CD14-positive monocyte (primary cell): ENCODE data around the gene ASS1. TPM values are rescaled to one million over a fixed set of nuclear protein-coding genes. Genes with fewer than 3 reads are reported as not detected.

Experiments
- DNase-seq, 3 donors: peaks; one replicate each; pipeline ENCODE4 v3.0.0-alpha.2; 2011 to 2022
- H2AFZ ChIP-seq: 2 replicates; pipeline ENCODE4 v1.6.0; 2012; ENCODE audit warnings: mild to moderate bottlenecking, low read depth, low read length, inconsistent platforms; ENCODE audit not compliant: insufficient read depth, poor library complexity, severe bottlenecking
- H3K27ac ChIP-seq, 2 donors: 1 replicate in 1 of 2; 2 replicates in 1 of 2; pipeline ENCODE4 v1.5.1; 2012 to 2013; ENCODE audit warnings: low read length in 2 of 2, control low read depth in 1 of 2, inconsistent platforms in 1 of 2, low read depth in 1 of 2, mild to moderate bottlenecking in 1 of 2
- H3K27me3 ChIP-seq, 2 donors: one replicate each; pipeline versions ENCODE4 v1.6.0 to v1.6.1; 2011 to 2013; ENCODE audit warnings: low read length in 2 of 2; ENCODE audit not compliant: control insufficient read depth in 2 of 2, insufficient read depth in 2 of 2
- H3K36me3 ChIP-seq, 2 donors: replicated peaks in 1 of 2; 1 replicate in 1 of 2; 2 replicates in 1 of 2; pipeline versions ENCODE4 v1.5.1 to v1.6.1; 2012 to 2013; ENCODE audit warnings: low read length in 2 of 2, control low read depth in 1 of 2, inconsistent platforms in 1 of 2, mild to moderate bottlenecking in 1 of 2; ENCODE audit not compliant: insufficient read depth in 2 of 2, control insufficient read depth in 1 of 2
- H3K4me1 ChIP-seq, 2 donors: 1 replicate in 1 of 2; 2 replicates in 1 of 2; pipeline versions ENCODE4 v1.5.1 to v1.6.1; 2012 to 2013; ENCODE audit warnings: low read length in 2 of 2, control low read depth in 1 of 2, inconsistent platforms in 1 of 2, mild to moderate bottlenecking in 1 of 2, moderate library complexity in 1 of 2; ENCODE audit not compliant: insufficient read depth in 2 of 2, control insufficient read depth in 1 of 2
- H3K4me2 ChIP-seq: replicated peaks from 2 replicates; pipeline ENCODE3; 2012; ENCODE audit warnings: low read length, moderate library complexity, mild to moderate bottlenecking; ENCODE audit not compliant: poor library complexity, severe bottlenecking; ENCODE audit errors: extremely low read depth
- H3K4me3 ChIP-seq, 3 experiments: fragments of 200-600 bp in 1 of 3; sonication (generic) in 1 of 3; replicated peaks in 1 of 3; 1 replicate in 2 of 3; 2 replicates in 1 of 3; pipeline ENCODE4 v1.5.1; 2011 to 2013; ENCODE audit warnings: low read length in 3 of 3, mild to moderate bottlenecking in 3 of 3, control low read depth in 2 of 3, low read depth in 2 of 3, inconsistent platforms in 1 of 3, moderate library complexity in 1 of 3
- H3K79me2 ChIP-seq: 2 replicates; pipeline ENCODE4 v1.6.0; 2012; ENCODE audit warnings: mild to moderate bottlenecking, control low read depth, inconsistent platforms, low read length, moderate library complexity; ENCODE audit not compliant: insufficient read depth
- H3K9ac ChIP-seq: 2 replicates; pipeline ENCODE4 v1.6.0; 2017; ENCODE audit warnings: low read length, mild to moderate bottlenecking; ENCODE audit not compliant: insufficient read depth, poor library complexity, severe bottlenecking
- H3K9me3 ChIP-seq, 2 donors: replicated peaks in 1 of 2; 1 replicate in 1 of 2; 2 replicates in 1 of 2; pipeline versions ENCODE4 v1.5.1 to v1.6.1; 2012 to 2013; ENCODE audit warnings: low read length in 2 of 2, control low read depth in 1 of 2; ENCODE audit not compliant: control insufficient read depth in 1 of 2, insufficient read depth in 1 of 2
- H4K20me1 ChIP-seq: 2 replicates; pipeline ENCODE4 v1.6.0; 2012; ENCODE audit warnings: mild to moderate bottlenecking, low read length, control low read depth, moderate library complexity; ENCODE audit not compliant: insufficient read depth
- H3K27ac Mint-ChIP-seq, 7 donors: one replicate each; pipeline ENCODE4 v1.8.0; 2020; ENCODE audit warnings: mild to moderate bottlenecking in 7 of 7, mixed read lengths in 7 of 7, moderate library complexity in 6 of 7, inconsistent platforms in 2 of 7
- H3K27me3 Mint-ChIP-seq, 3 donors: one replicate each; pipeline ENCODE4 v1.8.0; 2021 to 2022; ENCODE audit warnings: low read depth in 3 of 3, mild to moderate bottlenecking in 3 of 3, mixed read lengths in 3 of 3, moderate library complexity in 3 of 3, inconsistent platforms in 1 of 3
- H3K36me3 Mint-ChIP-seq, 2 donors: one replicate each; pipeline ENCODE4 v1.8.0; 2020; ENCODE audit warnings: mixed read lengths in 2 of 2, inconsistent platforms in 1 of 2, mild to moderate bottlenecking in 1 of 2
- H3K4me1 Mint-ChIP-seq: one replicate; pipeline ENCODE4 v1.8.0; 2020; ENCODE audit warnings: mild to moderate bottlenecking, mixed read lengths
- H3K4me3 Mint-ChIP-seq, 2 donors: one replicate each; pipeline ENCODE4 v1.8.0; 2020; ENCODE audit warnings: mild to moderate bottlenecking in 2 of 2, mixed read lengths in 2 of 2, moderate library complexity in 1 of 2
- H3K9me3 Mint-ChIP-seq, 7 donors: one replicate each; pipeline ENCODE4 v1.8.0; 2020 to 2022; ENCODE audit warnings: mixed read lengths in 7 of 7, mild to moderate bottlenecking in 6 of 7, moderate library complexity in 6 of 7, inconsistent platforms in 2 of 7
- CTCF ChIP-seq: fragments of 200-600 bp; IDR thresholded peaks from one replicate; pipeline ENCODE4 v1.8.0; 2022; ENCODE audit warnings: antibody characterized with exemption, mild to moderate bottlenecking
- WGBS: methylation state at CpG from one replicate; pipeline ENCODE4 v1.1.5; 2013; ENCODE audit warnings: missing lambda C conversion rate; ENCODE audit not compliant: insufficient coverage; 5-methylcytosine and 5-hydroxymethylcytosine counted together
- intact Hi-C, 2 donors: fragments of 100-400 bp; cut with micrococcal nuclease; formaldehyde crosslinking; loops; one replicate each; pipeline versions ENCODE4 v1.15.0 to v1.15.1; 2023
- polyA plus RNA-seq, 3 donors: library from polyadenylated mRNA; depleted of rRNA in 1 of 3; unstranded in 2 of 3; stranded (reverse) in 1 of 3; fragments of 300-500 nt in 2 of 3; fragments of >200 nt in 1 of 3; fragmentation: Illumina TruSeq in 2 of 3; gene quantifications; 1 replicate in 2 of 3; 2 replicates in 1 of 3; pipeline ENCODE4 v1.2.3, GENCODE V29; 2012 to 2021

Gene ASS1
- polyA plus RNA-seq, 3 donors, result not detected

GRCh38 chr9:130542457-130543228 is 97.9 kb downstream of the ASS1 start:
- Histone ChIP-seq H3K4me1 (no peaks in the 10 kb centered on the region), H2AFZ (no peak overlapping the region), H3K4me3 (no peak overlapping the region), H4K20me1 (no peaks in the 10 kb centered on the region), H3K4me2 (no peak overlapping the region), H3K27ac (no peak overlapping the region), H3K9me3 (no peaks in the 10 kb centered on the region), H3K79me2 (no peaks in the 10 kb centered on the region), H3K9ac (no peak overlapping the region), H3K27me3 (peaks cover 2 to 21% of the 10 kb centered on the region in 2 donors), H3K36me3 (no peaks in the 10 kb centered on the region)
- intact Hi-C loops, result no loop called here
- Mint-ChIP-seq H3K27me3 (peaks cover 26 to 38% (median 30%) of the 10 kb centered on the region in 3 donors), H3K36me3 (no peaks in the 10 kb centered on the region), H3K4me1 (peaks cover 3% of the 10 kb centered on the region), H3K4me3 (no peak overlapping the region), H3K27ac (no peak overlapping the region), H3K9me3 (peaks cover 0 to 3% (median 0%) of the 10 kb centered on the region in 7 donors)
- TF ChIP-seq CTCF, result no peak
- no peak for DNase-seq
- 82% methylated on average over 7 of the region's 7 CpGs for WGBS

- H3K4me3 Mint-ChIP-seq, result no peak overlapping the region
- TF ChIP-seq CTCF, result no peak
- WGBS, result 63% methylated on average over 8 of the region's 8 CpGs
- Histone ChIP-seq H3K9me3 (no peaks in the 10 kb centered on the region), H4K20me1 (no peaks in the 10 kb centered on the region), H3K27me3 (peaks cover 0 to 13% of the 10 kb centered on the region in 2 donors), H2AFZ (no peak overlapping the region), H3K27ac (no peak overlapping the region), H3K36me3 (no peaks in the 10 kb centered on the region), H3K4me3 (no peak overlapping the region), H3K9ac (no peak overlapping the region), H3K4me2 (no peak overlapping the region), H3K4me1 (no peaks in the 10 kb centered on the region), H3K79me2 (no peaks in the 10 kb centered on the region)
- H3K9me3 Mint-ChIP-seq, result peaks cover 0 to 3% (median 0%) of the 10 kb centered on the region in 7 donors
- H3K36me3 Mint-ChIP-seq, result no peaks in the 10 kb centered on the region
- no peaks in the 10 kb centered on the region for H3K4me1 Mint-ChIP-seq
- no peak overlapping the region for H3K27ac Mint-ChIP-seq
- no peak for DNase-seq
- intact Hi-C loops, result no loop called here
- H3K27me3 Mint-ChIP-seq, result peaks cover 19 to 31% (median 24%) of the 10 kb centered on the region in 3 donors
Measured at GRCh38 chr9:130543368-130543767, 98.6 kb downstream of the ASS1 start.
